GM18867 (cell line): ENCODE measurements around the gene SOX12.
"Not testable (repeated sequence)": the region's sequence is repeated elsewhere in the genome, so short reads cannot be mapped to it uniquely, and the experiment has no call there.

ENCODE experiments used
- ATAC-seq: cut with Tn5 transposase; IDR thresholded peaks from one replicate; pipeline ENCODE4 v1.9.1; 2021; ENCODE audit warnings: mild to moderate bottlenecking, moderate library complexity; ENCODE audit not compliant: unreplicated experiment

Gene SOX12

DNA sequence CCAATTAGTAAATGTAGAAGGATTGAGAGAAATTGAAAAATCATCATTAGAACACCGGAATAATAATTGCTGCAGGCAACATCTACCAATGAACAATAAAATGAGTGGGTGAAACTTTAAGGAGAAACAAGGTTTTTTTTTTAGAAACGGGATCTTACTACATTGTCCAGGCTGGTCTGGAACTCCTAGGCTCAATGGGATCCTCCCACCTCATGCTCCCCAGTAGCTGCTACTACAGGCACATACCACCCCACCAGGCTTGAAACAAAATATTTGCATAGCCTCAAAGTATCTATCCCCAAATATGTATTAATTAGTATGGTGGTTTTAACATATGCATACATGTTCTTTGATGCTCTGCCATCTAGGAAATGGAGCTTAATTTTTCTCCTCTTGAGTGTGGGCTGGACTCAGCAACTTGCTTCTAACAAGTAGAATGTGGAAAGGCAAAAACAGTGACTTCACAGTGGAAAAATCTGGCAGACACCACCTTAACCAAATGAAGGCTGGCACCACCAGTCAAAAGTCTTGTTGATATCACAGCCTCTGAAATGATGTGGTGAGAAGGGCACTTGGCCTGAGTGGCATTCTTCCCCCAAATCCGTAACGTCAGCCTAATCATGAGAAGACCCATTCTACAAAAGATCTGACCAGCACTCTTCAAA, 33.7 kb downstream of the SOX12 start:
- no peak for ATAC-seq

DNA sequence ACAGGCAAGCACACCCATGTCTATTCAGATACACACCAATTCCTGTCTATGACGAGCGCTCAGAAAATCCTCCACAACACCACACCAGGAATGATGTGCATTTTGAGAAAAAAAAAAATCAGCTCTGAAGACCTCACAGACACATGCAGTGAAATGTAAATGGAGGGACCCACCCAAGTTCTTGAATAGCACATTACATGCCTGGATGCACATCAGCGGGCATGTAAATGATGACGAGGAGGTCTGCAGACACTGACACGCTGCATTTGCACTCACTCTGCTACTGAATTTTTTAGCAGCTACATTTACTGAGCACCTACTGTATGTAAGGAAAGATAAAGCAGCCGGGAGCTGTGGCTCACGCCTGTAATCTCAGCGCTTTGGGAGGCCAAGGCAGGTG, 36.2 kb downstream of the SOX12 start:
- no peak for ATAC-seq

DNA sequence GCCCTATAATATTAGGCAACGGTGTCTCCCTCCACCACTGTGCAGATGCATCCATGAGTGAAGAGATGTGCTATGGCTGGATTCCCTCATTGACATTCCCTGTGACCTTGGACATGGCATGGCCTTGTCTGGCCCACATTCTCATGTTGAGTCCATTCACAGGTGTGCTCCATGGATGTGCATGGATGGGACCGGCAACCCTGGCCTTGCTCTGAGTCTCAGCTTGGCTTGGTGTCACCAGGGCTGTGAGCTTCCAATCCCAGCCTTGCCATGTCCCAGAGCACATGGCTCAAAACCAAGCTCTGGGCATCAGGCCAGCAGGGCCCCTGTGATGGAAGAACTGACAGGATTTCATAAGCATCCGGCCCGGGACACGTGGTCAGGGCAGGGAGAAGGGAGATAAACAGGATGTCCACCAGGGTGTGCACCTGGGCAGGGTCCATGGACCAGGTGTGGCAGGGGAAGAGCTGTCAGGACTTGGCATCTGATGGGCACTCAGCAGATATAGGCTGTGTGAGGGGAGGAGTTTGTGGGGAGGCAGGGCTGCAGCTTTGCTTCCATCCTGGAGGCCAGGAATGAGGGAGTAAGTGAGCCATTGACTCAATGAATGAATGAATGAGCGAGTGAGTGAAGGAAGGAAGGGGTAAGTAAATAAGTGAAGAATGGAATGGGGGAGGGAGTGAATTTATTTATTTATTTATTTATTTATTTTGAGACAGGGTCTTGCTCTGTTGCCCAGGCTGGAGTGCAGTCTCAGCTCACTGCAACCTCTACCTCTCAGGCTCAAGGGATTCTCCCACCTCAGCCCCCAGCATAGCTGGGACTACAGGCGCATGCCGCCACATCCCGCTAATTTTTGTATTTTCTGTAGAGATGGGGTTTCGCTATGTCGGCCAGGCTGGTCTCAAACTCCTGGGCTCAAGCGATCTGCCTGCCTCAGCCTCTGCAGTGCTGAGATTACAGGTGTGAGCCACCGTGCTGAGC, 37.2 kb downstream of the SOX12 start:
- no peak for ATAC-seq

DNA sequence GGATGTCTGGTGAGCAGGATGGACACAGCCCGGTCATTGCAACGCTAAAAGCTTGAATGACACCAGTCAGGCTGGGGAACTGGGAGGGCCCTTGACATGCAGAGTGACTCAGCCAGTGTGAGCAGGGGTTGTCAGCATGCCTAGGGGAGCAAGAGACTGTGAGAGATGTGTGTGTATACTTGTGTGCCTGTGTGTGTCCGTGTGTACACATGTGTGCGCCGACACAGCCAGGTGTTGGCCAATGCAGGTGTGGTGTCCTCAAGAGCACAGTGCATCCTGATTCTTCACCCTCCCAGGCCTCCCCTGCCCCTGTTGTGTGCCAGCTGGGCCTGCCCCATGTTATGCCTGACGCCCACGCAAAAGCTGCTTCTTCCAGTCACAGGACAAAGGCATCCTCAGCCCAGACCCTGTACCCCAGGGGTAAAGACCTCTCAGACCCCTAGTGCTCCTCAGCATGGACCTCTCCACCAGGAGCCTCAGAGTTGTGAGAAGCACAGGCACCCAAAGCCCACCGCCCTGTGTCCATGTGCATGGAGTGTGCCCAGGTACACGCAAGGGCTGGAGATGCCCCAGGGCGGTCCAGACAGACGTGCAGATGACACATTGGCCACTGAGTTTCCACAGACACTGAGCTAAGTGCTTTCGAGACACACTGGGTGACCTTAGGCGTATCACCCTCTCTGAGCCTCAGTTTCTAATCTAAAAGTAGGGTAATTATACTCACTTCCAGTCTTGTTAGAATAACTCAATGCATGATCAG, 38.1 kb downstream of the SOX12 start:
- no peak for ATAC-seq

GRCh38 chr20:364905-365794, 39.8 kb downstream of the SOX12 start:
- no peak for ATAC-seq

- ATAC-seq = no peak
Measured at GRCh38 chr20:366041-366718, 40.8 kb downstream of the SOX12 start.

DNA sequence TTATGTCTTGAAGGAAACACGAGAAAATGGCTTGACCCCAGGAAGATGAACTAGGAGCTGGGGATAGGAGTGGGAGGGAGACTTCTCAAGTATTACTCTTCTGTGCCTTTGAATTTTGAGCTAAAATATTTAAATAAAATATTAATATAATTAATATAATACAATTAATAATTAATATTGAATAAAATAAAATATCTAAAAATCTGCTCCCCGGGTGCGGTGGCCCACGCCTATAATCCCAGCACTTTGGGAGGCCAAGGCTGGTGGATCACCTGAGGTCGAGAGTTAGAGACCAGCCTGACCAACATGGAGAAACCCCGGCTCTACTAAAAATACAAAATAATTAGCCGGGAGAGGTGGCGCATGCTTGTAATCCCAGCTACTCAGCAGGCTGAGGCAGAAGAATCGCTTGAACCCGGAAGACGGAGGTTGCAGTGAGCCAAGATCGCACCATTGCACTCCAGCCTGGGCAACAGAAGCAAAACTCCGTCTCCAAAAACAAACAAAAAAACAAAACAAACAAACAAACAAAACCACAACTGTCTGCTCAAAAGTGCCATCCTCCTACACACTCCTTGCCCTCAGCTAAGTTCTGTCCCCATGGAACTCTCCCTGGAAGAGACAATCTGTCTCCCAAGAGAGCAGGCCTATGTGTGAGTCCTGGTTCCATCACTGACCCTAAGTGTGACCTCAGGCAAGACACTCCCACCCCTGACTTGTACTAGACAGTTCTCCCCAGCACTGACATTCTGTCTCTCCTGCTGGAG, 41.5 kb downstream of the SOX12 start:
- ATAC-seq = no peak

GRCh38 chr20:367486-367887, 42.1 kb downstream of the SOX12 start:
- ATAC-seq = no peak

- ATAC-seq = no peak
Measured at GRCh38 chr20:368915-369314, 43.6 kb downstream of the SOX12 start.

GRCh38 chr20:370151-370600, 44.8 kb downstream of the SOX12 start:
- ATAC-seq = no peak

- no peak for ATAC-seq
Measured at GRCh38 chr20:370977-371754, 45.8 kb downstream of the SOX12 start.

- ATAC-seq = no peak
Measured at GRCh38 chr20:371755-372542, 46.6 kb downstream of the SOX12 start.

DNA sequence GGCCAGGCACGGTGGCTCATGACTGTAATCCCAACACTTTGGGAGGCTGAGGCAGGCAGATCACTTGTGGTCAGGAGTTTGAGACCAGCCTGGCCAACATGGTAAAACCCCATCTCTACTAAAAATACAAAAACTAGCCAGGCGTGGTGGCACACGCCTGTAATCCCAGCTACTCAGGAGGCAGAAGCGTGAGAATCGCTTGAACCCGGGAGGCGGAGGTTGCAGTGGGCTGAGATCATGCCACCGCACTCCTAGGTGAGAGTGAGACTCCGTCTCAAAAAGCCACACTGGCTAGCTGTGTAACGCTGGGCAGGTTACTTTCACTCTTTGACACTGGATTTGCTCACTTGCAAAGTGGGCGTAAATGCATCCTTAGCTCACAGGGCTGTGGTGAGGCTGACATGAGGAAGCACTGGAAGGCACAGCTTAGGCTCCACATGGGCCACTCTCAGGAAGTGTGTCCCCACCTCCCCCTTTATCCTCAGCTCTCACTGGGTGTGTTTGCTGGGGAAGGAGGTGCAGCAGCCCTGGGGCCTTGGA, 47.3 kb downstream of the SOX12 start:
- ATAC-seq = not testable (repeated sequence)

DNA sequence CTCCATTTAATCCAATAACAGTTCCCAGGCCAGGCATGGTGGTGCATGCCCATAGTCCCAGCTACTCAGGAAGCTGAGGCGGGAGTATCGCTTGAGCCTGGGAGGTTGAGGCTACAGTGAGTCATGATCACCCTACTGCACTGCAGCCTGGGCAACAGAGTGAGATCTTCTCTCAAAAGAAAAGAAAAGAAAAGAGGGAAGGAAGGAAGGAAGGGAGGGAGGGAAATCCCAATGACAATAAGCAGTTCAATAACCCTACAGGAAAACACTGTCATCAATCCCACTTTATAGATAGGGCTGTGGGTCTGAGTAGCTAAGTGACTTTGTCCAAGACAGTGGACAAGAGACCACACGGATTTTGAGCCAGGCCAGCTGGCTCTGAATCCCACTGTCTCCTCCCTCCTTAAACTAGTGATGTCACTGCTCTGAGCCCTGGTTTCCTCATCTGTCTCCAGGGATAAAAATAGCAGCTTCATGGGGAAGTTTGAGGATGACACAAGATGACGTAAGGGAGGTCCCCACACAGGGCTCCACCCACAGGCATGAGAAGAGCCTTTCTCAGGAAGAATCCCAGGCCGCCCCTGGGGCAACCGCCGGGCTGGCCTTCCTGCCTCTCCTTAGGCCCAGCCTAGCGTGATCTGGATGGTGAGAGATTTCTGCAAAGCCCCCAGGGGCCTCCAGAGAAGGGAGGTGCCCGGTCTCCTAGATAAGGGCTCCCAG, 48.0 kb downstream of the SOX12 start:
- ATAC-seq = no peak

DNA sequence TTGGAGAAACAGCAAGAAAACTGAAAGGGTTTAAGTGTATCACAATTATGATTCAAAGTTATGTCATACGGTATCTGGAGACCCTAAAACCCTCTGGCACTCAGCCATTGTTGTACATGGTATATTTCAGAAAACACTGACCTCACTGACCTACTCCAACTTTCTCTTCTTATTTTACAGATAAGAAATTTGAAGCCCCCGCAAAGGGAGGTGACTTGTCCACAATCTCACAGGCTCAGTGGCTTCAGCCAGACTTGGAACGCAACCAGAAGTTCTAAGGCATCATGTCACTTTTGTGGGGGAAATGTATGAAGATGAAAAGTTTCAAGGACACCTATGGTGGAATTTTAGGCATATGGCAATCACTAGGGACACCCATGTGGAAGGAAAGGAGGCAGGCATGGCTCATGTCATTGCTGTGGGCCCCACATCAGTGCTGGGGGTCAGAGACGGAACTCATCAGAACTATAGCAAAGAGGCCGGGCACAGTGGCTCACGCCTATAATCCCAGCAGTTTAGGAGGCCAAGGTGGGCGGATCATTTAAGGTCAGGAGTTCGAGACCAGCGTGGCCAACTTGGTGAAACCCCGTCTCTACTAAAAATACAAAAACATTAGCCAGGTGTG, 50.0 kb downstream of the SOX12 start:
- ATAC-seq = no peak

- no peak for ATAC-seq
Measured at GRCh38 chr20:376089-376488, 50.7 kb downstream of the SOX12 start.
